Measurements from ENCODE around the gene PTPN3.

DNA sequence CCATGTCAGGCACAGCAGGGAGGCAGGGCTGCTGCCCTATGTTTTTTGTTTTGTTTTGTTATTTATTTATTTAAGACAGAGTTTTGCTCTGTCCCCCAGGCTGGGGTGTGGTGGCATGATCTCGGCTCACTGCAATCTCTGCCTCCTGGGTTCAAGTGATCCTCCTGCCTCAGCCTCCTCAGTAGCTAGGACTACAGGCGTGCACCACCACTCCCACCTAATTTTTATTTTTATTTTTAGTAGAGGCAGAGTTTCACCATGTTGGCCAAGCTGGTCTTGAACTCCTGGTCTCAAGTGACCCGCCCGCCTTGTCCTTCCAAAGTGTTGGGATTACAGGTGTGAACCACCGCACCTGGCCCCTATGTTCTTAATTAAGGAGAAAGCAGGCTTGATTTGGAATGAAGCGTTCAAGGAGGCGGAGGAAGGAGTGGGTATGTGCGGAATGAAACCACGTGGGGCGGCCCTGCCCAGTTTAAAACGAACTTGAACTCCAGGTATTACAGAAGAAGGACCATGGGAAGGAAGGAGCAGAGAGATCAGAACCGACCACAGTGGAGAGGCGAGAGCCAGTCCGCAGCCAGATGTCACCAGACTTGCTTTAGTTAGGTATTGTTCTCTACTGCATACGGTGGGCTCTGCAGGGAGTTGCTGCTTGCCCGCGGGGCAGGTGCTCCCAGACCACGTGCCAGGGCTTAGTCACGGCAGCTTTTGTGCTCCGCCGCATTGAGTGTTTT, 142.4 kb downstream of the PTPN3 start:
- TF ChIP-seq POLR2A (IDR thresholded peaks at IDR 0.05; ENCODE audit: low read length), result no peak
- no peak for TF ChIP-seq GATA1 (IDR thresholded peaks at IDR 0.05; ENCODE audit: low read depth, low read length)

Measured in erythroblast (primary cell).